ENCODE data around the gene CA10.

DNA sequence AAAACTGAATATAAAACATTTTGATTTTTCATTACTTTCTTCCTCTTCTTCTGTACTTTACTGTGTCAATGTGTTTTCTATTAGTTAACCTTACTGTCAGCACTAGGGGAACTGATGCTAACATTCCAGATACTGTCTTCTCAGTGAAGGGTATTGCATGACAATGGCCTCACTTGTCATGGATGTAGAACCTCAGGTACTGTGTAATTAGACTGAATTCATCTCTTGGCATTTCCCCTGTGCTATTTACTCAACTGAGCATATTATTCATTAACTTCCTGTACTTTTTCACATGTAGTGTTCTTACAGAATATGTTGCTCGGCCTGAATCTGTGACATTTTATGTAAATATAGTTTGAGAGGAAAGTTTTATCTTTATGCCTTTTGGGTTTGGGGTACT is 237.0 kb downstream of the CA10 start:
- TF ChIP-seq POLR2A (IDR thresholded peaks at IDR 0.05) (no peak), POLR2AphosphoS5 (IDR thresholded peaks at IDR 0.05) (no peak)
- TF ChIP-seq, protein P1, sequence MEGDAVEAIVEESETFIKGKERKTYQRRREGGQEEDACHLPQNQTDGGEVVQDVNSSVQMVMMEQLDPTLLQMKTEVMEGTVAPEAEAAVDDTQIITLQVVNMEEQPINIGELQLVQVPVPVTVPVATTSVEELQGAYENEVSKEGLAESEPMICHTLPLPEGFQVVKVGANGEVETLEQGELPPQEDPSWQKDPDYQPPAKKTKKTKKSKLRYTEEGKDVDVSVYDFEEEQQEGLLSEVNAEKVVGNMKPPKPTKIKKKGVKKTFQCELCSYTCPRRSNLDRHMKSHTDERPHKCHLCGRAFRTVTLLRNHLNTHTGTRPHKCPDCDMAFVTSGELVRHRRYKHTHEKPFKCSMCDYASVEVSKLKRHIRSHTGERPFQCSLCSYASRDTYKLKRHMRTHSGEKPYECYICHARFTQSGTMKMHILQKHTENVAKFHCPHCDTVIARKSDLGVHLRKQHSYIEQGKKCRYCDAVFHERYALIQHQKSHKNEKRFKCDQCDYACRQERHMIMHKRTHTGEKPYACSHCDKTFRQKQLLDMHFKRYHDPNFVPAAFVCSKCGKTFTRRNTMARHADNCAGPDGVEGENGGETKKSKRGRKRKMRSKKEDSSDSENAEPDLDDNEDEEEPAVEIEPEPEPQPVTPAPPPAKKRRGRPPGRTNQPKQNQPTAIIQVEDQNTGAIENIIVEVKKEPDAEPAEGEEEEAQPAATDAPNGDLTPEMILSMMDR (IDR thresholded peaks at IDR 0.05), result no peak
